AG04450 (cell line): Measurements from ENCODE around the gene RAPGEF1. TPM values are rescaled to one million over a fixed set of nuclear protein-coding genes. Genes with fewer than 3 reads are reported as not detected.

ENCODE experiments used
- CTCF ChIA-PET: fragments of 300-600, 350-600 bp; formaldehyde crosslinking; extraction: SDS; loops from one replicate; lab custom pipeline; 2022; ENCODE audit warnings: antibody characterized with exemption, inconsistent platforms; lab: Charles Lee
- POLR2A ChIA-PET: fragments of 350-600 bp; formaldehyde crosslinking; extraction: SDS; loops from one replicate; lab custom pipeline; 2021; ENCODE audit warnings: antibody characterized with exemption, inconsistent platforms; lab: Yijun Ruan, JAX
- DNase-seq: peaks from one replicate; pipeline ENCODE4 v3.0.0-alpha.2; 2011; ENCODE audit warnings: low read depth, low spot score
- H3K27ac ChIP-seq: one replicate; pipeline ENCODE4 v1.5.1; 2012; ENCODE audit warnings: low read depth, low read length, control low read depth
- H3K27me3 ChIP-seq: one replicate; pipeline ENCODE4 v1.6.0; 2012; ENCODE audit warnings: low read length; ENCODE audit not compliant: control insufficient read depth, insufficient read depth
- H3K4me3 ChIP-seq: 2 replicates; pipeline ENCODE4 v1.5.1; 2011; ENCODE audit warnings: mild to moderate bottlenecking, low read depth, low read length, control low read depth
- H3K9me3 ChIP-seq: 2 replicates; pipeline ENCODE4 v1.5.1; 2012; ENCODE audit warnings: low read length; ENCODE audit not compliant: control insufficient read depth, insufficient read depth
- CTCF ChIP-seq: IDR thresholded peaks from 2 replicates; pipeline ENCODE4 v1.5.1; 2011; ENCODE audit warnings: low read depth, low read length, control low read depth, inconsistent platforms
- polyA plus RNA-seq: library from polyadenylated mRNA; depleted of rRNA; stranded (reverse); fragments of >200 nt; gene quantifications from 2 replicates; pipeline ENCODE4 v1.2.3, GENCODE V29; 2011

The RAPGEF1 gene
- polyA plus RNA-seq, 1 experiment: 27.6 TPM

DNA sequence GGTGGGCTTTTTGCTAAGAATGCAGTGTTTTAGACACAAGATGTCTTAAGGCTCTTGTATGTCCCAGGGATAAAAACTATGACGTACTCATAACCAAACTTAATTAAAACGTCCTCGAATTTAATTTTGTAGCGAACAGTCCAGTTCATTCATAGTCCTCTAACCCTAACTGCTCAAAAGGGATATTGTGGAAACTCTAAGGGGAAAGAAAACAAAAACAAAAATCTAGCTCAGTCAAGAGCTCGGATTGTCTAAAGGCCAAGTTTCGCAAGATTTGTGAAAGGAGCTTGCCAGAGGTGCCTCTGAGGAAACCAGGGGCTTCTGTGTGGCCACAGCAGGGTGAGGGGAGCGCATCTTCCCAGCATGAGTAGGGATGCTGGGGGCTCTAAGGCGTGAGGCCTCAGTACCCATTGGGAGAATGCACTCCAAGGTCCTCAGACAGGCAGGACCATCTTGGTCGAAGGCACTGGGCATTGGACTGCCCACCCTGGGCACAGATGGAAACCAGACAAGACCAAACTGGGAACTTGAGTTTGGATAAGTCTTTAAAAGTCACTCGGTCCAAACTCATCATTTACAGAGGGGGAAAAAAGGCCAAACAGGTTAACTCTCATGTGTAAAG, 122.8 kb downstream of the RAPGEF1 start:
- no peak for DNase-seq
- Histone ChIP-seq H3K27ac (no peak overlapping the region), H3K27me3 (no peaks in the 10 kb centered on the region), H3K9me3 (no peaks in the 10 kb centered on the region), H3K4me3 (no peak overlapping the region)
- ChIA-PET CTCF (no interaction called here), POLR2A (interaction anchor here (1.5 kb wide), 1 partner anchor 13 kb away, joined by 4 read pairs; no protein-coding TSS in a partner anchor)
- TF ChIP-seq CTCF: no peak

GRCh38 chr9:131614340-131614915, 125.4 kb downstream of the RAPGEF1 start:
- no peak overlapping the region for H3K27ac ChIP-seq
- CTCF ChIA-PET: no interaction called here
- H3K9me3 ChIP-seq: no peaks in the 10 kb centered on the region
- no peaks in the 10 kb centered on the region for H3K27me3 ChIP-seq
- DNase-seq: no peak
- H3K4me3 ChIP-seq: no peak overlapping the region
- POLR2A ChIA-PET: interaction anchor here (0.6 kb wide), 1 partner anchor 29 kb away, joined by 3 read pairs; no protein-coding TSS in a partner anchor
- TF ChIP-seq CTCF: no peak

GRCh38 chr9:131613921-131614320, 126.0 kb downstream of the RAPGEF1 start:
- TF ChIP-seq CTCF: no peak
- H3K27me3 ChIP-seq: no peaks in the 10 kb centered on the region
- H3K4me3 ChIP-seq: no peak overlapping the region
- ChIA-PET POLR2A (interaction anchor here (0.6 kb wide), 1 partner anchor 28 kb away, joined by 3 read pairs; no protein-coding TSS in a partner anchor), CTCF (no interaction called here)
- no peaks in the 10 kb centered on the region for H3K9me3 ChIP-seq
- no peak overlapping the region for H3K27ac ChIP-seq
- DNase-seq: no peak

GRCh38 chr9:131612851-131613250, 127.0 kb downstream of the RAPGEF1 start:
- no peak for DNase-seq
- H3K27ac ChIP-seq: no peak overlapping the region
- CTCF ChIA-PET: interaction anchor here (1.4 kb wide), 1 partner anchor 128 kb away, joined by 4 read pairs; no protein-coding TSS in a partner anchor
- no peak overlapping the region for H3K4me3 ChIP-seq
- H3K9me3 ChIP-seq: peaks cover 2% of the 10 kb centered on the region; the same call in 1 of the 2 replicates
- POLR2A ChIA-PET: no interaction called here
- TF ChIP-seq CTCF: no peak
- no peaks in the 10 kb centered on the region for H3K27me3 ChIP-seq
